HepG2 (cell line): Measurements from ENCODE around the gene TEX261. TPM values are rescaled to one million over a fixed set of nuclear protein-coding genes. Genes with fewer than 3 reads are reported as not detected.

Experiments used
- ATF1 ChIP-seq: IDR thresholded peaks from 2 replicates; pipeline ENCODE4 v1.6.1; 2016; ENCODE audit warnings: mild to moderate bottlenecking, control low read depth
- DNMT3B ChIP-seq: conservative IDR thresholded peaks from 2 replicates; pipeline ENCODE4 v1.6.1; 2016; ENCODE audit warnings: missing biosample characterization, control low read depth
- FOXK1 ChIP-seq: sonication (generic); formaldehyde crosslinking; IDR thresholded peaks from 2 replicates; pipeline ENCODE4 v1.4.0; 2020; ENCODE audit warnings: low read depth, missing genetic modification reagents, borderline replicate concordance
- GATA4 ChIP-seq: sonication (generic); IDR thresholded peaks from 2 replicates; pipeline ENCODE4 v1.6.1; 2016; ENCODE audit warnings: antibody characterized with exemption, low read depth, borderline replicate concordance
- HDAC1 ChIP-seq: sonication (generic); formaldehyde crosslinking; IDR thresholded peaks from 2 replicates; pipeline ENCODE4 v1.5.1; 2020; ENCODE audit warnings: mild to moderate bottlenecking, missing genetic modification reagents
- HNRNPK ChIP-seq: fragments of 200-400 bp; formaldehyde crosslinking; IDR thresholded peaks from 2 replicates; pipeline ENCODE4 v1.6.1; 2018; ENCODE audit warnings: low read length, low read depth, moderate library complexity, mild to moderate bottlenecking; ENCODE audit not compliant: poor library complexity, severe bottlenecking
- KAT2B ChIP-seq: fragments of 150-350 bp; IDR thresholded peaks from 2 replicates; pipeline ENCODE4 v1.6.1; 2014; ENCODE audit warnings: low read depth, low read length, borderline replicate concordance
- KDM2A ChIP-seq: sonication (generic); formaldehyde crosslinking; IDR thresholded peaks from 2 replicates; pipeline ENCODE4 v1.4.0; 2020; ENCODE audit warnings: low read depth, missing genetic modification reagents, borderline replicate concordance
- KDM6A ChIP-seq: IDR thresholded peaks from 2 replicates; pipeline ENCODE4 v1.6.1; 2016; ENCODE audit warnings: low read depth
- KLF11 ChIP-seq: IDR thresholded peaks from 2 replicates; pipeline ENCODE4 v1.6.1; 2016; ENCODE audit warnings: missing compliant biosample characterization
- MED13 ChIP-seq: sonication (generic); formaldehyde crosslinking; IDR thresholded peaks from 2 replicates; pipeline ENCODE4 v1.5.0; 2020; ENCODE audit warnings: missing genetic modification reagents
- MXI1 ChIP-seq: IDR thresholded peaks from 3 replicates; pipeline ENCODE4 v1.6.1; 2012; ENCODE audit warnings: low read depth, low read length, inconsistent platforms, borderline replicate concordance
- PAX8 ChIP-seq: sonication (generic); formaldehyde crosslinking; IDR thresholded peaks from 2 replicates; pipeline ENCODE4 v1.8.0; 2022; ENCODE audit warnings: mild to moderate bottlenecking, missing genetic modification reagents, borderline replicate concordance
- RORA ChIP-seq: sonication (generic); formaldehyde crosslinking; IDR thresholded peaks from 2 replicates; pipeline ENCODE4 v1.5.0; 2020; ENCODE audit warnings: mild to moderate bottlenecking, missing genetic modification reagents, moderate library complexity
- THRA ChIP-seq: sonication (generic); formaldehyde crosslinking; IDR thresholded peaks from 2 replicates; pipeline ENCODE4 v1.4.0; 2020; ENCODE audit warnings: missing genetic modification reagents, borderline replicate concordance
- ZNF17 ChIP-seq: sonication (generic); formaldehyde crosslinking; IDR thresholded peaks from 2 replicates; pipeline ENCODE4 v1.5.0; 2020; ENCODE audit warnings: mild to moderate bottlenecking, missing genetic modification reagents
- ZNF275 ChIP-seq: sonication (generic); formaldehyde crosslinking; IDR thresholded peaks from 2 replicates; pipeline ENCODE4 v1.8.0; 2022; ENCODE audit warnings: missing genetic modification reagents, mild to moderate bottlenecking, inconsistent platforms, borderline replicate concordance
- ZNF280D ChIP-seq: sonication (generic); formaldehyde crosslinking; IDR thresholded peaks from 2 replicates; pipeline ENCODE4 v1.5.1; 2020; ENCODE audit warnings: mild to moderate bottlenecking, missing genetic modification reagents
- ZNF460 ChIP-seq: sonication (generic); formaldehyde crosslinking; IDR thresholded peaks from 2 replicates; pipeline ENCODE4 v1.5.1; 2020; ENCODE audit warnings: missing genetic modification reagents, mild to moderate bottlenecking, borderline replicate concordance
- ZNF567 ChIP-seq: sonication (generic); formaldehyde crosslinking; IDR thresholded peaks from 2 replicates; pipeline ENCODE4 v1.8.1; 2023; ENCODE audit warnings: mild to moderate bottlenecking, missing genetic modification reagents, borderline replicate concordance
- ZNF639 ChIP-seq: conservative IDR thresholded peaks from 2 replicates; pipeline ENCODE4 v1.6.1; 2018; ENCODE audit warnings: missing genetic modification reagents
- polyA plus RNA-seq, 8 experiments: library from polyadenylated mRNA; depleted of rRNA in 3 of 8; stranded (reverse) in 7 of 8; unstranded in 1 of 8; fragments of >200 nt; fragmentation: Illumina TruSeq in 4 of 8; extraction: Trizol in 4 of 8; gene quantifications; 2 replicates each; pipeline versions ENCODE4 v1.2.1 to v1.2.3, GENCODE V29; 2011 to 2016; ENCODE audit warnings: low read depth in 4 of 8, missing spikeins in 1 of 8, mixed read lengths in 1 of 8; ENCODE audit not compliant: insufficient read depth in 1 of 8
- total RNA-seq, 5 experiments: library from RNA; depleted of rRNA; stranded (reverse); fragments of >200 nt; fragmentation: Illumina TruSeq; extraction: Trizol; gene quantifications; 2 replicates each; pipeline ENCODE4 v1.2.3, GENCODE V29; 2016; ENCODE audit warnings: low read depth in 1 of 5

The TEX261 gene
- total and polyA plus RNA-seq, 2 of the 13 experiments (the other 11 are each of a cell fraction or from before 2014, with no cell fraction given) = 43.8 to 78.7 TPM

GRCh38 chr2:71000780-71001591 lies 6.3 kb upstream of the TEX261 start (continued):
- peak; percentile 68 for TF ChIP-seq THRA
- no peak for TF ChIP-seq ATF1 (CRISPR knock-in tag)
- no peak for TF ChIP-seq MED13 (CRISPR knock-in tag)
- TF ChIP-seq KLF11 (CRISPR knock-in tag) = 0 out of 2 replicates have a peak, but pooled peaks have one; percentile 77
- TF ChIP-seq MXI1 = peak; percentile 49; the same call in 1 of the 3 replicates
- no peak for TF ChIP-seq HNRNPK
- 0 out of 2 replicates have a peak, but pooled peaks have one; percentile 66 for TF ChIP-seq ZNF275 (CRISPR knock-in tag)
- TF ChIP-seq ZNF460 (CRISPR knock-in tag) = no peak
- TF ChIP-seq ZNF567 (CRISPR knock-in tag) = 0 out of 2 replicates have a peak, but pooled peaks have one; percentile 35
- TF ChIP-seq DNMT3B = no peak
- peak; percentile 91 for TF ChIP-seq ZNF280D (CRISPR knock-in tag)
- TF ChIP-seq PAX8 (CRISPR knock-in tag) = no peak
- TF ChIP-seq RORA (CRISPR knock-in tag) = no peak
- no peak for TF ChIP-seq KAT2B
- TF ChIP-seq FOXK1 (CRISPR knock-in tag) = peak; percentile 40; the same call in 1 of the 2 replicates
- peak; percentile 94 for TF ChIP-seq KDM2A
- TF ChIP-seq ZNF17 (CRISPR knock-in tag) = no peak
- TF ChIP-seq ZNF639 (CRISPR knock-in tag) = no peak
- TF ChIP-seq KDM6A (CRISPR knock-in tag) = no peak
- peak; percentile 65; the same call in 1 of the 2 replicates for TF ChIP-seq HDAC1
- TF ChIP-seq GATA4 = no peak
